K562 (cell line): ENCODE data around the gene ADAM19. TPM values are rescaled to one million over a fixed set of nuclear protein-coding genes. Genes with fewer than 3 reads are reported as not detected.

Experiments
- ATAC-seq: fragments of 200-7000 bp; cut with Tn5 transposase; 3 replicates; pipeline ENCODE4 v1.9.1; 2020; ENCODE audit warnings: moderate library complexity
- BruUV-seq: library from RNA; stranded (reverse); fragments of 400-500 nt; replicated peaks from 2 replicates; lab custom pipeline; 2021; lab: Mats Ljungman, UMichigan
- CTCF ChIA-PET: fragments of 300-600 bp; formaldehyde crosslinking; extraction: SDS; loops from one replicate; lab custom pipeline; 2021; ENCODE audit warnings: low intra/inter-chr PET ratio; lab: Yijun Ruan, JAX
- POLR2A ChIA-PET: fragments of 300-600, 350-650 bp; sonication (Branson Sonifier 250); formaldehyde crosslinking; extraction: SDS; loops from one replicate; lab custom pipeline; 2021; ENCODE audit warnings: antibody characterized with exemption, inconsistent platforms; lab: Yijun Ruan, JAX
- DNase-seq, 4 experiments: peaks; one replicate each; pipeline versions ENCODE4 v3.0.0 to v3.0.0-alpha.2; 2011 to 2018; ENCODE audit warnings: low spot score in 3 of 4, mixed read lengths in 3 of 4; ENCODE audit errors: extremely low read depth in 1 of 4
- FAIRE-seq: peaks from 2 replicates; lab custom pipeline; 2011; peaks lifted over from hg19 to GRCh38; lab: Jason Lieb, UNC
- H2AFZ ChIP-seq: 2 replicates; pipeline ENCODE4 v1.6.0; 2011; ENCODE audit warnings: low read depth, low read length, control low read depth, inconsistent platforms
- H3K27ac ChIP-seq: fragments of 200-600 bp; 3 replicates; pipeline ENCODE4 v1.8.0; 2011; ENCODE audit warnings: low read depth, mild to moderate bottlenecking, control low read depth, inconsistent platforms, low read length, moderate library complexity, mixed read lengths; ENCODE audit errors: extremely low read depth
- H3K27me3 ChIP-seq, 2 experiments: fragments of 300-600 bp in 1 of 2; 2 replicates in 1 of 2; 3 replicates in 1 of 2; pipeline versions ENCODE4 v1.6.0 to v1.8.0; 2011; ENCODE audit warnings: inconsistent platforms in 2 of 2, low read length in 2 of 2, mild to moderate bottlenecking in 1 of 2, mixed read lengths in 1 of 2, moderate library complexity in 1 of 2; ENCODE audit not compliant: control insufficient read depth in 2 of 2, insufficient read depth in 2 of 2
- H3K36me3 ChIP-seq: fragments of 300-600 bp; 3 replicates; pipeline ENCODE4 v1.8.0; 2011; ENCODE audit warnings: mild to moderate bottlenecking, low read length, inconsistent platforms; ENCODE audit not compliant: control insufficient read depth, insufficient read depth
- H3K4me1 ChIP-seq, 2 experiments: fragments of 200-600 bp in 1 of 2; replicated peaks in 1 of 2; 2 replicates in 1 of 2; 3 replicates in 1 of 2; pipeline versions ENCODE4 v1.5.1 to v1.8.0; 2011; ENCODE audit warnings: inconsistent platforms in 2 of 2, low read length in 2 of 2, mild to moderate bottlenecking in 1 of 2, mixed read lengths in 1 of 2, moderate library complexity in 1 of 2; ENCODE audit not compliant: control insufficient read depth in 2 of 2, insufficient read depth in 2 of 2
- H3K4me2 ChIP-seq: 2 replicates; pipeline ENCODE4 v1.6.1; 2011; ENCODE audit warnings: low read length, control low read depth, inconsistent platforms, mixed read lengths; ENCODE audit not compliant: insufficient read depth
- H3K4me3 ChIP-seq: fragments of 200-600 bp; sonication (generic), shearing (Covaris generic); 2 replicates; pipeline ENCODE4 v1.5.1; 2016; ENCODE audit warnings: control low read depth, inconsistent platforms
- H3K79me2 ChIP-seq: fragments of 200-600 bp; 3 replicates; pipeline ENCODE4 v1.8.0; 2011; ENCODE audit warnings: low read length, inconsistent platforms; ENCODE audit not compliant: control insufficient read depth, insufficient read depth
- H3K9ac ChIP-seq, 2 experiments: 2 replicates each; pipeline versions ENCODE4 v1.6.0 to v1.6.1; 2011; ENCODE audit warnings: low read depth in 2 of 2, low read length in 2 of 2, control low read depth in 1 of 2, inconsistent platforms in 1 of 2, mild to moderate bottlenecking in 1 of 2, mixed read lengths in 1 of 2; ENCODE audit not compliant: insufficient read depth in 1 of 2
- H3K9me1 ChIP-seq: one replicate; pipeline ENCODE4 v1.6.0; 2011; ENCODE audit warnings: inconsistent platforms, mild to moderate bottlenecking, low read length, moderate library complexity; ENCODE audit not compliant: control insufficient read depth, insufficient read depth
- H3K9me3 ChIP-seq: replicated peaks from 2 replicates; pipeline ENCODE4 v1.5.1; 2011; ENCODE audit warnings: low read depth, low read length, inconsistent platforms; ENCODE audit not compliant: control insufficient read depth, insufficient read depth
- H4K20me1 ChIP-seq: replicated peaks from 2 replicates; pipeline ENCODE4 v1.6.1; 2011; ENCODE audit warnings: low read length, inconsistent platforms, mixed read lengths; ENCODE audit not compliant: control insufficient read depth, insufficient read depth
- CBX5 ChIP-seq: IDR thresholded peaks from 2 replicates; pipeline ENCODE4 v1.6.1; 2014; ENCODE audit warnings: low read depth, borderline replicate concordance
- CHD1 ChIP-seq: fragments of 200-600 bp; sonication (generic); IDR thresholded peaks from one replicate; pipeline ENCODE4 v1.6.1; 2012; ENCODE audit warnings: mild to moderate bottlenecking, moderate library complexity, low read length, inconsistent platforms
- E2F3 ChIP-seq: fragments of 250-450 bp; sonication (Bioruptor Pico); IDR thresholded peaks from 2 replicates; pipeline ENCODE4 v1.4.0; 2020; ENCODE audit warnings: mild to moderate bottlenecking
- EWSR1 ChIP-seq: fragments of 450-650 bp; IDR thresholded peaks from 2 replicates; pipeline ENCODE4 v1.6.1; 2018; ENCODE audit warnings: borderline replicate concordance, mild to moderate bottlenecking, low read depth, moderate library complexity; ENCODE audit not compliant: partially characterized antibody
- FOXA3 ChIP-seq, 2 experiments: fragments of 450-650 bp in 1 of 2; sonication (generic) in 1 of 2; formaldehyde crosslinking; IDR thresholded peaks in 1 of 2; conservative IDR thresholded peaks in 1 of 2; 2 replicates each; pipeline versions ENCODE4 v1.4.0 to v1.8.0; 2020 to 2022; ENCODE audit warnings: mild to moderate bottlenecking in 2 of 2, missing genetic modification reagents in 1 of 2
- IFI16 ChIP-seq: fragments of 250-450 bp; sonication (Bioruptor Pico); IDR thresholded peaks from 2 replicates; pipeline ENCODE4 v2.1.2; 2022; ENCODE audit warnings: mild to moderate bottlenecking, inconsistent platforms
- KLF1 ChIP-seq: fragments of 450-650 bp; IDR thresholded peaks from 2 replicates; pipeline ENCODE4 v1.6.1; 2016; ENCODE audit warnings: missing genetic modification characterization, missing compliant biosample characterization
- MTA3 ChIP-seq: fragments of 450-650 bp; formaldehyde crosslinking; IDR thresholded peaks from 2 replicates; pipeline ENCODE4 v1.6.1; 2017; ENCODE audit warnings: mild to moderate bottlenecking, borderline replicate concordance
- RCOR1 ChIP-seq, 2 experiments: IDR thresholded peaks; 2 replicates each; pipeline ENCODE4 v1.6.1; 2012; ENCODE audit warnings: low read depth in 2 of 2, low read length in 2 of 2, borderline replicate concordance in 1 of 2, improper control_type of control experiment in 1 of 2
- TCF7 ChIP-seq: sonication (generic); IDR thresholded peaks from 2 replicates; pipeline ENCODE4 v1.6.1; 2016; ENCODE audit warnings: antibody characterized with exemption, borderline replicate concordance
- ZNF384 ChIP-seq: IDR thresholded peaks from 2 replicates; pipeline ENCODE4 v1.6.1; 2012; ENCODE audit warnings: low read depth, low read length, improper control_type of control experiment
- WGBS: fragments of 100-300 bp; shearing (Covaris generic); methylation state at CpG from one replicate; pipeline ENCODE4 v1.1.6; 2016; ENCODE audit warnings: low coverage, mixed read lengths; ENCODE audit not compliant: insufficient coverage; ENCODE audit errors: missing lambda C conversion rate; 5-methylcytosine and 5-hydroxymethylcytosine counted together
- in situ Hi-C: fragments of 300-500 bp; cut with MboI; formaldehyde crosslinking; loops from 4 replicates; pipeline ENCODE4 v1.15.0; 2018; ENCODE audit warnings: inconsistent platforms, mixed read lengths
- intact Hi-C: fragments of 100-400 bp; cut with micrococcal nuclease; formaldehyde crosslinking; loops from 2 replicates; pipeline ENCODE4 v1.14.2; 2022
- polyA plus RNA-seq, 8 experiments: library from polyadenylated mRNA; depleted of rRNA in 4 of 8; stranded (reverse) in 5 of 8; unstranded in 3 of 8; fragments of >200 nt; fragmentation: Nextera tagmentation in 2 of 8; fragmentation: Illumina TruSeq in 1 of 8; extraction: Ambion mirVana in 2 of 8; extraction: Trizol in 1 of 8; gene quantifications; 2 replicates each; pipeline versions ENCODE4 v1.2.1 to v1.2.3, GENCODE V29; 2011 to 2014; ENCODE audit warnings: inconsistent platforms in 1 of 8, missing spikeins in 1 of 8
- total RNA-seq, 7 experiments: library from RNA; depleted of rRNA in 6 of 7; stranded (reverse); fragments of >200 nt in 6 of 7; fragmentation: Illumina TruSeq in 2 of 7; extraction: Trizol in 2 of 7; gene quantifications; 2 replicates each; pipeline versions ENCODE4 v1.2.1 to v1.2.3, GENCODE V29; 2011 to 2021; ENCODE audit warnings: low replicate concordance in 1 of 7
- TF ChIP-seq, protein P1 (sequence below): fragments of 450-650 bp; IDR thresholded peaks from 2 replicates; pipeline ENCODE4 v1.6.1; 2017; ENCODE audit warnings: antibody characterized with exemption, mild to moderate bottlenecking

Gene ADAM19
- total and polyA plus RNA-seq, 9 of the 15 experiments (the other 6 are each of a cell fraction or from before 2014, with no cell fraction given) = 0.11 to 1.1 (median 0.43) TPM

- no peak for FAIRE-seq
- ChIA-PET CTCF (no interaction called here), POLR2A (no interaction called here)
- H3K79me2 ChIP-seq = no peaks in the 10 kb centered on the region
- H3K9ac ChIP-seq = no peak overlapping the region
- H3K9me1 ChIP-seq = no peaks in the 10 kb centered on the region
- in situ Hi-C loops (no loop called here), intact Hi-C loops (no loop called here)
- ATAC-seq = no peak
- no peak for DNase-seq
- no peaks in the 10 kb centered on the region for H3K9me3 ChIP-seq
- WGBS = 44% methylated on average over 6 of the region's 6 CpGs
- H3K36me3 ChIP-seq = no peaks in the 10 kb centered on the region
- TF ChIP-seq MTA3 (no peak), CHD1 (no peak), EWSR1 (no peak), E2F3 (CRISPR knock-in tag) (no peak), TCF7 (no peak), KLF1 (no peak), RCOR1 (IDR thresholded peaks at IDR 0.05; ENCODE audit: borderline replicate concordance in 1 of 2, low read depth in 2 of 2, low read length in 2 of 2) (no peak), IFI16 (CRISPR knock-in tag) (no peak), CBX5 (no peak), ZNF384 (no peak), FOXA3 (CRISPR knock-in tag; conservative IDR thresholded peaks at IDR 0.05 in 1 of 2, IDR thresholded peaks at IDR 0.05 in 1 of 2) (no peak)
- TF ChIP-seq, protein P1, sequence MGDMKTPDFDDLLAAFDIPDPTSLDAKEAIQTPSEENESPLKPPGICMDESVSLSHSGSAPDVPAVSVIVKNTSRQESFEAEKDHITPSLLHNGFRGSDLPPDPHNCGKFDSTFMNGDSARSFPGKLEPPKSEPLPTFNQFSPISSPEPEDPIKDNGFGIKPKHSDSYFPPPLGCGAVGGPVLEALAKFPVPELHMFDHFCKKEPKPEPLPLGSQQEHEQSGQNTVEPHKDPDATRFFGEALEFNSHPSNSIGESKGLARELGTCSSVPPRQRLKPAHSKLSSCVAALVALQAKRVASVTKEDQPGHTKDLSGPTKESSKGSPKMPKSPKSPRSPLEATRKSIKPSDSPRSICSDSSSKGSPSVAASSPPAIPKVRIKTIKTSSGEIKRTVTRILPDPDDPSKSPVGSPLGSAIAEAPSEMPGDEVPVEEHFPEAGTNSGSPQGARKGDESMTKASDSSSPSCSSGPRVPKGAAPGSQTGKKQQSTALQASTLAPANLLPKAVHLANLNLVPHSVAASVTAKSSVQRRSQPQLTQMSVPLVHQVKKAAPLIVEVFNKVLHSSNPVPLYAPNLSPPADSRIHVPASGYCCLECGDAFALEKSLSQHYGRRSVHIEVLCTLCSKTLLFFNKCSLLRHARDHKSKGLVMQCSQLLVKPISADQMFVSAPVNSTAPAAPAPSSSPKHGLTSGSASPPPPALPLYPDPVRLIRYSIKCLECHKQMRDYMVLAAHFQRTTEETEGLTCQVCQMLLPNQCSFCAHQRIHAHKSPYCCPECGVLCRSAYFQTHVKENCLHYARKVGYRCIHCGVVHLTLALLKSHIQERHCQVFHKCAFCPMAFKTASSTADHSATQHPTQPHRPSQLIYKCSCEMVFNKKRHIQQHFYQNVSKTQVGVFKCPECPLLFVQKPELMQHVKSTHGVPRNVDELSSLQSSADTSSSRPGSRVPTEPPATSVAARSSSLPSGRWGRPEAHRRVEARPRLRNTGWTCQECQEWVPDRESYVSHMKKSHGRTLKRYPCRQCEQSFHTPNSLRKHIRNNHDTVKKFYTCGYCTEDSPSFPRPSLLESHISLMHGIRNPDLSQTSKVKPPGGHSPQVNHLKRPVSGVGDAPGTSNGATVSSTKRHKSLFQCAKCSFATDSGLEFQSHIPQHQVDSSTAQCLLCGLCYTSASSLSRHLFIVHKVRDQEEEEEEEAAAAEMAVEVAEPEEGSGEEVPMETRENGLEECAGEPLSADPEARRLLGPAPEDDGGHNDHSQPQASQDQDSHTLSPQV = no peak
- H3K27ac ChIP-seq = no peak overlapping the region
- H2AFZ ChIP-seq = no peak overlapping the region
- no peak overlapping the region for H3K4me2 ChIP-seq
- H3K4me3 ChIP-seq = no peak overlapping the region
- no peaks in the 10 kb centered on the region for H3K27me3 ChIP-seq
- BruUV-seq = no TSS peak
- no peaks in the 10 kb centered on the region for H4K20me1 ChIP-seq
- H3K4me1 ChIP-seq = peaks cover 16 to 40% of the 10 kb centered on the region in 2 experiments; a peak in 4 of 5 replicates
Measured at GRCh38 chr5:157538311-157538710, 37.3 kb downstream of the ADAM19 start.
